ENCODE results near the gene TMEM132E. TPM values are rescaled to one million over a fixed set of nuclear protein-coding genes. Genes with fewer than 3 reads are reported as not detected.

TMEM132E gene
- total and polyA plus RNA-seq, 10 of the 15 experiments (the other 5 are each of a cell fraction or from before 2014, with no cell fraction given): not detected

DNA sequence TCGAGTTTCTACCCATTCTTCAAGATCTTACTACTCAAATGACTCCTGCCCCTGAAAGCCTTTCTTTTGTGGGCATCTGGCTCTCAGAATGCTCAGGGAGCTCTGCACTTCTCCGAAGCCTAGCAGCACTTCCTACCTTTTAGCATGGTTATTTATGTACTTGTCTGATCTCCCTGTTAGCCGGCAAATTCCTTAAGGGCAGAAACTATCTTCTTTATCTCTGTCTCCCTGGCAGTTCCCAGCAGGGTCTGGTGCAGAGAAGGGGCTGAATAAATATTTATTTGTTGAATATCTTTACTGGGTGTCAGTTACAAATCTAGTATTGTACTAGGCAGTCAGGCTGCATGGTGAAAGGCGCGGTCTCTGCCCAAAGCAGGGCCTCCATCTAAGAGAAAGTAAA is 30.7 kb downstream of the TMEM132E start:
- no peak for FAIRE-seq
- BruUV-seq (replicated peaks): no TSS peak
- Histone ChIP-seq H4K20me1 (ENCODE audit: control insufficient read depth, insufficient read depth) (no peaks in the 10 kb centered on the region), H3K27ac (ENCODE audit: control insufficient read depth, insufficient read depth) (no peak overlapping the region), H3K9ac (ENCODE audit: control insufficient read depth, insufficient read depth, low read length) (no peak overlapping the region), H3K27me3 (replicated peaks in 1 of 2; ENCODE audit: control insufficient read depth in 2 of 2, insufficient read depth in 2 of 2, low read length in 1 of 2) (peaks cover 0 to 2% of the 10 kb centered on the region in 2 experiments; a peak in 2 of 4 replicates), H3K4me1 (ENCODE audit: control insufficient read depth, insufficient read depth, low read length) (no peaks in the 10 kb centered on the region), H3K4me2 (ENCODE audit: control insufficient read depth, insufficient read depth) (no peak overlapping the region), H3K36me3 (ENCODE audit: control insufficient read depth in 2 of 2, insufficient read depth in 2 of 2, low read length in 1 of 2) (no peaks in the 10 kb centered on the region), H3K79me2 (ENCODE audit: control insufficient read depth, insufficient read depth, low read length) (no peaks in the 10 kb centered on the region), H3K4me3 (no peak overlapping the region), H3K9me3 (replicated peaks; ENCODE audit: control insufficient read depth, insufficient read depth, low read length) (no peaks in the 10 kb centered on the region), H2AFZ (ENCODE audit: control insufficient read depth, low read depth, low read length) (no peak overlapping the region)
- intact Hi-C loops (cut with micrococcal nuclease; ENCODE audit: unreplicated experiment) (no loop called here), in situ Hi-C loops (cut with MboI) (no loop called here)
- 40% methylated on average over 5 of the region's 5 CpGs for WGBS (ENCODE audit: insufficient coverage, insufficient replicate concordance, low lambda C conversion rate, missing lambda C conversion rate)
- CTCF ChIA-PET: no interaction called here
- RAD21 ChIA-PET (ENCODE audit: unreplicated experiment): no interaction called here
- POLR2A ChIA-PET: no interaction called here
- SMC1A ChIA-PET (ENCODE audit: uncharacterized antibody, unreplicated experiment): no interaction called here
- DNase-seq (ENCODE audit: low read depth, low spot score): no peak
- ATAC-seq: no peak
- TF ChIP-seq TAF1 (IDR thresholded peaks at IDR 0.05; ENCODE audit: borderline replicate concordance, low read depth, low read length) (no peak), SPI1 (IDR thresholded peaks at IDR 0.05; ENCODE audit: borderline replicate concordance, insufficient read depth, low read depth, low read length) (no peak), SP1 (IDR thresholded peaks at IDR 0.05; ENCODE audit: low read depth, low read length) (no peak), YBX1 (IDR thresholded peaks at IDR 0.05) (no peak), KAT2A (conservative IDR thresholded peaks at IDR 0.05; ENCODE audit: control insufficient read depth, low read depth, low read length) (no peak), SIN3A (IDR thresholded peaks at IDR 0.05; ENCODE audit: low read depth, low read length) (no peak), HDAC2 (IDR thresholded peaks at IDR 0.05) (no peak), FOXK2 (IDR thresholded peaks at IDR 0.05) (no peak), HCFC1 (IDR thresholded peaks at IDR 0.05; ENCODE audit: low read length) (no peak), RCOR1 (conservative IDR thresholded peaks at IDR 0.05; ENCODE audit: low read depth, low read length) (no peak), NR2F1 (conservative IDR thresholded peaks at IDR 0.05) (no peak), EP300 (IDR thresholded peaks at IDR 0.05; ENCODE audit: borderline replicate concordance in 1 of 2, control insufficient read depth in 1 of 2, low read depth in 2 of 2, low read length in 2 of 2) (no peak)
- TF ChIP-seq, protein P1, sequence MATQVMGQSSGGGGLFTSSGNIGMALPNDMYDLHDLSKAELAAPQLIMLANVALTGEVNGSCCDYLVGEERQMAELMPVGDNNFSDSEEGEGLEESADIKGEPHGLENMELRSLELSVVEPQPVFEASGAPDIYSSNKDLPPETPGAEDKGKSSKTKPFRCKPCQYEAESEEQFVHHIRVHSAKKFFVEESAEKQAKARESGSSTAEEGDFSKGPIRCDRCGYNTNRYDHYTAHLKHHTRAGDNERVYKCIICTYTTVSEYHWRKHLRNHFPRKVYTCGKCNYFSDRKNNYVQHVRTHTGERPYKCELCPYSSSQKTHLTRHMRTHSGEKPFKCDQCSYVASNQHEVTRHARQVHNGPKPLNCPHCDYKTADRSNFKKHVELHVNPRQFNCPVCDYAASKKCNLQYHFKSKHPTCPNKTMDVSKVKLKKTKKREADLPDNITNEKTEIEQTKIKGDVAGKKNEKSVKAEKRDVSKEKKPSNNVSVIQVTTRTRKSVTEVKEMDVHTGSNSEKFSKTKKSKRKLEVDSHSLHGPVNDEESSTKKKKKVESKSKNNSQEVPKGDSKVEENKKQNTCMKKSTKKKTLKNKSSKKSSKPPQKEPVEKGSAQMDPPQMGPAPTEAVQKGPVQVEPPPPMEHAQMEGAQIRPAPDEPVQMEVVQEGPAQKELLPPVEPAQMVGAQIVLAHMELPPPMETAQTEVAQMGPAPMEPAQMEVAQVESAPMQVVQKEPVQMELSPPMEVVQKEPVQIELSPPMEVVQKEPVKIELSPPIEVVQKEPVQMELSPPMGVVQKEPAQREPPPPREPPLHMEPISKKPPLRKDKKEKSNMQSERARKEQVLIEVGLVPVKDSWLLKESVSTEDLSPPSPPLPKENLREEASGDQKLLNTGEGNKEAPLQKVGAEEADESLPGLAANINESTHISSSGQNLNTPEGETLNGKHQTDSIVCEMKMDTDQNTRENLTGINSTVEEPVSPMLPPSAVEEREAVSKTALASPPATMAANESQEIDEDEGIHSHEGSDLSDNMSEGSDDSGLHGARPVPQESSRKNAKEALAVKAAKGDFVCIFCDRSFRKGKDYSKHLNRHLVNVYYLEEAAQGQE (IDR thresholded peaks at IDR 0.05; ENCODE audit: low read depth, low read length): no peak
- TF ChIP-seq, protein P2, sequence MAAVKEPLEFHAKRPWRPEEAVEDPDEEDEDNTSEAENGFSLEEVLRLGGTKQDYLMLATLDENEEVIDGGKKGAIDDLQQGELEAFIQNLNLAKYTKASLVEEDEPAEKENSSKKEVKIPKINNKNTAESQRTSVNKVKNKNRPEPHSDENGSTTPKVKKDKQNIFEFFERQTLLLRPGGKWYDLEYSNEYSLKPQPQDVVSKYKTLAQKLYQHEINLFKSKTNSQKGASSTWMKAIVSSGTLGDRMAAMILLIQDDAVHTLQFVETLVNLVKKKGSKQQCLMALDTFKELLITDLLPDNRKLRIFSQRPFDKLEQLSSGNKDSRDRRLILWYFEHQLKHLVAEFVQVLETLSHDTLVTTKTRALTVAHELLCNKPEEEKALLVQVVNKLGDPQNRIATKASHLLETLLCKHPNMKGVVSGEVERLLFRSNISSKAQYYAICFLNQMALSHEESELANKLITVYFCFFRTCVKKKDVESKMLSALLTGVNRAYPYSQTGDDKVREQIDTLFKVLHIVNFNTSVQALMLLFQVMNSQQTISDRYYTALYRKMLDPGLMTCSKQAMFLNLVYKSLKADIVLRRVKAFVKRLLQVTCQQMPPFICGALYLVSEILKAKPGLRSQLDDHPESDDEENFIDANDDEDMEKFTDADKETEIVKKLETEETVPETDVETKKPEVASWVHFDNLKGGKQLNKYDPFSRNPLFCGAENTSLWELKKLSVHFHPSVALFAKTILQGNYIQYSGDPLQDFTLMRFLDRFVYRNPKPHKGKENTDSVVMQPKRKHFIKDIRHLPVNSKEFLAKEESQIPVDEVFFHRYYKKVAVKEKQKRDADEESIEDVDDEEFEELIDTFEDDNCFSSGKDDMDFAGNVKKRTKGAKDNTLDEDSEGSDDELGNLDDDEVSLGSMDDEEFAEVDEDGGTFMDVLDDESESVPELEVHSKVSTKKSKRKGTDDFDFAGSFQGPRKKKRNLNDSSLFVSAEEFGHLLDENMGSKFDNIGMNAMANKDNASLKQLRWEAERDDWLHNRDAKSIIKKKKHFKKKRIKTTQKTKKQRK (IDR thresholded peaks at IDR 0.05; ENCODE audit: low read depth, low read length): no peak
- TF ChIP-seq, protein P3, sequence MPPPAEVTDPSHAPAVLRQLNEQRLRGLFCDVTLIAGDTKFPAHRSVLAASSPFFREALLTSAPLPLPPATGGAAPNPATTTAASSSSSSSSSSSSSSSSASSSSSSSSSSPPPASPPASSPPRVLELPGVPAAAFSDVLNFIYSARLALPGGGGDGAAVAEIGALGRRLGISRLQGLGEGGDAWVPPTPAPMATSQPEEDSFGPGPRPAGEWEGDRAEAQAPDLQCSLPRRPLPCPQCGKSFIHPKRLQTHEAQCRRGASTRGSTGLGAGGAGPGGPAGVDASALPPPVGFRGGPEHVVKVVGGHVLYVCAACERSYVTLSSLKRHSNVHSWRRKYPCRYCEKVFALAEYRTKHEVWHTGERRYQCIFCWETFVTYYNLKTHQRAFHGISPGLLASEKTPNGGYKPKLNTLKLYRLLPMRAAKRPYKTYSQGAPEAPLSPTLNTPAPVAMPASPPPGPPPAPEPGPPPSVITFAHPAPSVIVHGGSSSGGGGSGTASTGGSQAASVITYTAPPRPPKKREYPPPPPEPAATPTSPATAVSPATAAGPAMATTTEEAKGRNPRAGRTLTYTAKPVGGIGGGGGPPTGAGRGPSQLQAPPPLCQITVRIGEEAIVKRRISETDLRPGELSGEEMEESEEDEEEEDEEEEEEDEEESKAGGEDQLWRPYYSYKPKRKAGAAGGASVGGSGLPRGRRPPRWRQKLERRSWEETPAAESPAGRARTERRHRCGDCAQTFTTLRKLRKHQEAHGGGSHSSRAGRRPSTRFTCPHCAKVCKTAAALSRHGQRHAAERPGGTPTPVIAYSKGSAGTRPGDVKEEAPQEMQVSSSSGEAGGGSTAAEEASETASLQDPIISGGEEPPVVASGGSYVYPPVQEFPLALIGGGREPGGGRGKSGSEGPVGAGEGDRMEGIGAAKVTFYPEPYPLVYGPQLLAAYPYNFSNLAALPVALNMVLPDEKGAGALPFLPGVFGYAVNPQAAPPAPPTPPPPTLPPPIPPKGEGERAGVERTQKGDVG (CRISPR knock-in tag; IDR thresholded peaks at IDR 0.05): no peak

Data from GM12878 (cell line).